ENCODE results near the gene FANK1.
"Not testable (repeated sequence)": the region's sequence is repeated elsewhere in the genome, so short reads cannot be mapped to it uniquely, and the experiment has no call there.

Gene FANK1

GRCh38 chr10:126022841-126023240 lies 126.5 kb downstream of the FANK1 start:
- no peak for DNase-seq
- Mint-ChIP-seq H3K27me3 (peaks cover 9 to 13% of the 10 kb centered on the region in 2 donors), H3K27ac (no peak overlapping the region), H3K4me1 (no peaks in the 10 kb centered on the region), H3K4me3 (no peak overlapping the region), H3K36me3 (peaks cover 2 to 5% of the 10 kb centered on the region in 2 donors), H3K9me3 (peaks cover 0 to 2% of the 10 kb centered on the region in 2 donors)
- ATAC-seq (replicated peaks) = no peak

- DNase-seq = no peak
- no peak overlapping the region for H3K4me3 Mint-ChIP-seq
- no peaks in the 10 kb centered on the region for H3K4me1 Mint-ChIP-seq
- peaks cover 8 to 25% of the 10 kb centered on the region in 2 donors for H3K27me3 Mint-ChIP-seq
- peaks cover 8 to 9% of the 10 kb centered on the region in 2 donors for H3K36me3 Mint-ChIP-seq
- H3K27ac Mint-ChIP-seq = no peak overlapping the region
- no peak for ATAC-seq (replicated peaks)
- peaks cover 6 to 11% of the 10 kb centered on the region in 2 donors for H3K9me3 Mint-ChIP-seq
These were observed 131.3 kb downstream of the FANK1 start for GRCh38 chr10:126027692-126028091.

GRCh38 chr10:126029999-126030398 lies 133.6 kb downstream of the FANK1 start:
- peaks cover 9 to 18% of the 10 kb centered on the region in 2 donors for H3K9me3 Mint-ChIP-seq
- no peak for DNase-seq

GRCh38 chr10:126034586-126034985 lies 138.2 kb downstream of the FANK1 start:
- H3K9me3 Mint-ChIP-seq = peaks cover 3 to 7% of the 10 kb centered on the region in 2 donors
- ATAC-seq (replicated peaks) (no peak), DNase-seq (no peak)
- H3K36me3 Mint-ChIP-seq = peaks cover 0 to 4% of the 10 kb centered on the region in 2 donors
- no peak overlapping the region for H3K4me3 Mint-ChIP-seq
- no peak overlapping the region for H3K27ac Mint-ChIP-seq
- peaks cover 3 to 6% of the 10 kb centered on the region in 2 donors for H3K27me3 Mint-ChIP-seq
- peaks cover 26 to 42% of the 10 kb centered on the region in 2 donors for H3K4me1 Mint-ChIP-seq

More at GRCh38 chr10:126029999-126030398, 133.6 kb downstream of the FANK1 start:
- Mint-ChIP-seq H3K4me1 (no peaks in the 10 kb centered on the region), H3K36me3 (peaks cover 5 to 11% of the 10 kb centered on the region in 2 donors), H3K4me3 (no peak overlapping the region), H3K27me3 (peaks cover 8 to 16% of the 10 kb centered on the region in 2 donors), H3K27ac (no peak overlapping the region)
- ATAC-seq (replicated peaks) = no peak

GRCh38 chr10:126036515-126036914 lies 140.2 kb downstream of the FANK1 start:
- peak overlapping the region in 1 of 2 donors; percentile 23 for H3K4me3 Mint-ChIP-seq
- H3K36me3 Mint-ChIP-seq = peaks cover 7 to 10% of the 10 kb centered on the region in 2 donors
- DNase-seq (no peak), ATAC-seq (replicated peaks) (peak; percentile 51 to 62)
- H3K27ac Mint-ChIP-seq = no peak overlapping the region
- peaks cover 41 to 61% of the 10 kb centered on the region in 2 donors for H3K4me1 Mint-ChIP-seq
- H3K27me3 Mint-ChIP-seq = no peaks in the 10 kb centered on the region
- peaks cover 3 to 7% of the 10 kb centered on the region in 2 donors for H3K9me3 Mint-ChIP-seq

GRCh38 chr10:126037946-126038345 lies 141.6 kb downstream of the FANK1 start:
- Mint-ChIP-seq H3K4me1 (peaks cover 54 to 76% of the 10 kb centered on the region in 2 donors), H3K9me3 (peaks cover 3 to 7% of the 10 kb centered on the region in 2 donors), H3K4me3 (no peak overlapping the region), H3K27me3 (no peaks in the 10 kb centered on the region), H3K36me3 (peaks cover 7 to 10% of the 10 kb centered on the region in 2 donors), H3K27ac (peak overlapping the region; percentile 51)
- ATAC-seq (replicated peaks) (no peak), DNase-seq (no peak)

- Mint-ChIP-seq H3K9me3 (no peaks in the 10 kb centered on the region), H3K4me1 (peaks cover 52 to 76% of the 10 kb centered on the region in 2 donors), H3K4me3 (peak overlapping the region; percentile 9 to 15), H3K27me3 (no peaks in the 10 kb centered on the region), H3K36me3 (peaks cover 5 to 7% of the 10 kb centered on the region in 2 donors), H3K27ac (peak overlapping the region; percentile 99)
- DNase-seq (no peak), ATAC-seq (replicated peaks) (no peak)
These were observed 144.8 kb downstream of the FANK1 start for GRCh38 chr10:126041117-126041516.

- no peaks in the 10 kb centered on the region for H3K9me3 Mint-ChIP-seq
- H3K4me1 Mint-ChIP-seq = peaks cover 45 to 69% of the 10 kb centered on the region in 2 donors
- H3K36me3 Mint-ChIP-seq = peaks cover 5 to 7% of the 10 kb centered on the region in 2 donors
- H3K27me3 Mint-ChIP-seq = no peaks in the 10 kb centered on the region
- H3K27ac Mint-ChIP-seq = peak overlapping the region; percentile 99
- DNase-seq (peak; percentile 97), ATAC-seq (replicated peaks) (peak; percentile 95 to 96)
- H3K4me3 Mint-ChIP-seq = peak overlapping the region; percentile 65 to 75
These were observed 145.5 kb downstream of the FANK1 start for GRCh38 chr10:126041804-126042231.

- Mint-ChIP-seq H3K9me3 (no peaks in the 10 kb centered on the region), H3K27me3 (no peaks in the 10 kb centered on the region), H3K27ac (peak overlapping the region; percentile 99), H3K36me3 (peaks cover 5 to 7% of the 10 kb centered on the region in 2 donors), H3K4me1 (peaks cover 42 to 64% of the 10 kb centered on the region in 2 donors), H3K4me3 (peak overlapping the region; percentile 65 to 75)
- DNase-seq = no peak
- ATAC-seq (replicated peaks) = peak; percentile 3 to 5
These were observed 146.0 kb downstream of the FANK1 start for GRCh38 chr10:126042354-126042753.

- Mint-ChIP-seq H3K27me3 (no peaks in the 10 kb centered on the region), H3K36me3 (peaks cover 5 to 7% of the 10 kb centered on the region in 2 donors), H3K4me3 (no peak overlapping the region), H3K27ac (peak overlapping the region; percentile 67), H3K4me1 (peaks cover 41 to 58% of the 10 kb centered on the region in 2 donors), H3K9me3 (no peaks in the 10 kb centered on the region)
- ATAC-seq (replicated peaks) (no peak), DNase-seq (no peak)
These were observed 146.5 kb downstream of the FANK1 start for GRCh38 chr10:126042906-126043305.

GRCh38 chr10:126043389-126043788 lies 147.0 kb downstream of the FANK1 start:
- Mint-ChIP-seq H3K27me3 (no peaks in the 10 kb centered on the region), H3K4me3 (no peak overlapping the region), H3K27ac (peak overlapping the region; percentile 80), H3K9me3 (no peaks in the 10 kb centered on the region), H3K36me3 (peaks cover 5 to 7% of the 10 kb centered on the region in 2 donors), H3K4me1 (peaks cover 37 to 53% of the 10 kb centered on the region in 2 donors)
- no peak for ATAC-seq (replicated peaks)
- no peak for DNase-seq

GRCh38 chr10:126045861-126046260 lies 149.5 kb downstream of the FANK1 start:
- no peaks in the 10 kb centered on the region for H3K9me3 Mint-ChIP-seq
- DNase-seq (no peak), ATAC-seq (replicated peaks) (no peak)
- H3K4me1 Mint-ChIP-seq = peaks cover 28 to 43% of the 10 kb centered on the region in 2 donors
- H3K36me3 Mint-ChIP-seq = peaks cover 2 to 3% of the 10 kb centered on the region in 2 donors
- H3K27me3 Mint-ChIP-seq = peaks cover under 1 to 6% of the 10 kb centered on the region in 2 donors
- no peak overlapping the region for H3K4me3 Mint-ChIP-seq
- no peak overlapping the region for H3K27ac Mint-ChIP-seq

- H3K4me3 Mint-ChIP-seq = no peak overlapping the region
- ATAC-seq (replicated peaks) (no peak), DNase-seq (no peak)
- no peaks in the 10 kb centered on the region for H3K36me3 Mint-ChIP-seq
- H3K27ac Mint-ChIP-seq = no peak overlapping the region
- no peaks in the 10 kb centered on the region for H3K9me3 Mint-ChIP-seq
- H3K27me3 Mint-ChIP-seq = peaks cover 10 to 15% of the 10 kb centered on the region in 2 donors
- peaks cover 19 to 33% of the 10 kb centered on the region in 2 donors for H3K4me1 Mint-ChIP-seq
These were observed 150.5 kb downstream of the FANK1 start for GRCh38 chr10:126046831-126047230.

GRCh38 chr10:126047749-126048148 lies 151.4 kb downstream of the FANK1 start:
- not testable (repeated sequence) for H3K36me3 Mint-ChIP-seq; H3K27ac Mint-ChIP-seq; ATAC-seq (replicated peaks); H3K9me3 Mint-ChIP-seq; H3K4me3 Mint-ChIP-seq; DNase-seq
- peaks cover 11 to 22% of the 10 kb centered on the region in 2 donors for H3K27me3 Mint-ChIP-seq
- H3K4me1 Mint-ChIP-seq = peaks cover 11 to 24% of the 10 kb centered on the region in 2 donors
